IMR-90 (cell line): Measurements from ENCODE around the gene LRRC7.

ENCODE experiments used
- POLR2A ChIP-seq: IDR thresholded peaks from 2 replicates; pipeline ENCODE4 v1.6.1; 2012; ENCODE audit warnings: mild to moderate bottlenecking, low read depth, low read length
- RFX5 ChIP-seq: IDR thresholded peaks from 2 replicates; pipeline ENCODE4 v1.8.0; 2012; ENCODE audit warnings: low read depth, mild to moderate bottlenecking, low read length, moderate library complexity
- SMC3 ChIP-seq: fragments of 150-350 bp; IDR thresholded peaks from 2 replicates; pipeline ENCODE4 v1.6.1; 2016; ENCODE audit warnings: low read depth, mild to moderate bottlenecking, antibody characterized with exemption, low read length, moderate library complexity
- TF ChIP-seq, protein P1 (sequence below): conservative IDR thresholded peaks from 2 replicates; pipeline ENCODE4 v1.5.1; 2012; ENCODE audit warnings: mild to moderate bottlenecking, low read depth, low read length, improper control_type of control experiment

DNA sequence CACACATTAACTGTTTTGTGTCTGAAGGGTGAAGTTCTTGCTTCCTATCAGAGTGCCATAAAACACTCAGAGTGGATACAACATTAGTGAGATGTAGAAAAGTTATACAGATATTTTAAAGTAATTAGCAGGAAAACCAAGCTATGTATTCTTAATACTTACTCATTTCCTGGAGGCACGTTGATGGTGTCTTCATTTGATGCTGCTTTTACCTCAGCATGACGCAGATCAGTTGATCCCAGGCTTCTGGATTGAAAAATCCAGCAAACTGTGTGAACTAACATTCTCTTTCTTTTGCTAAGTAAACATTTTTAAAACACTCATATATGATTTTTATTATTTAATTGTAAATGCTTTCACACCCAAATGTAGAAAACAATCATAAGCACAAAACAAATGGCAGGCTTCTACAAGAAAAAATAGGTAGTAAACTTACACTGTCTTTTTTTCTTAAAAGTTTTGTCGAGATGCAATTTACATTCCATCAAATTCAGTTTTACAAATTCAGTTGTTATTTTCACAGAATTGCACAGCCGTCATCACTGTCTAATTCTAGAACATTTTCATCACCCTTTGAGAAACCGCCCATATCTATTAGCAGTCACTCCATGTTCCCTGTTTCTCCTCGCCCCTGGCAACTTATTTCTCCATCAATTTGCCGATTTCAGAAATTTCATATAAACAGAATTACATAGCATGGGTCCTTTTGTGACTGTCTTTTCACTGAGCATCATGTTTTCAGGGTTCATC, 198.9 kb downstream of the LRRC7 start:
- TF ChIP-seq POLR2A: no peak
- TF ChIP-seq SMC3: no peak
- TF ChIP-seq, protein P1, sequence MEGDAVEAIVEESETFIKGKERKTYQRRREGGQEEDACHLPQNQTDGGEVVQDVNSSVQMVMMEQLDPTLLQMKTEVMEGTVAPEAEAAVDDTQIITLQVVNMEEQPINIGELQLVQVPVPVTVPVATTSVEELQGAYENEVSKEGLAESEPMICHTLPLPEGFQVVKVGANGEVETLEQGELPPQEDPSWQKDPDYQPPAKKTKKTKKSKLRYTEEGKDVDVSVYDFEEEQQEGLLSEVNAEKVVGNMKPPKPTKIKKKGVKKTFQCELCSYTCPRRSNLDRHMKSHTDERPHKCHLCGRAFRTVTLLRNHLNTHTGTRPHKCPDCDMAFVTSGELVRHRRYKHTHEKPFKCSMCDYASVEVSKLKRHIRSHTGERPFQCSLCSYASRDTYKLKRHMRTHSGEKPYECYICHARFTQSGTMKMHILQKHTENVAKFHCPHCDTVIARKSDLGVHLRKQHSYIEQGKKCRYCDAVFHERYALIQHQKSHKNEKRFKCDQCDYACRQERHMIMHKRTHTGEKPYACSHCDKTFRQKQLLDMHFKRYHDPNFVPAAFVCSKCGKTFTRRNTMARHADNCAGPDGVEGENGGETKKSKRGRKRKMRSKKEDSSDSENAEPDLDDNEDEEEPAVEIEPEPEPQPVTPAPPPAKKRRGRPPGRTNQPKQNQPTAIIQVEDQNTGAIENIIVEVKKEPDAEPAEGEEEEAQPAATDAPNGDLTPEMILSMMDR: no peak
- no peak for TF ChIP-seq RFX5
